OCI-LY7 (cell line): ENCODE data around the gene SOCS6. TPM values are rescaled to one million over a fixed set of nuclear protein-coding genes. Genes with fewer than 3 reads are reported as not detected.

Source experiments
- BruUV-seq: library from RNA; stranded (reverse); fragments of 400-500 nt; replicated peaks from 2 replicates; lab custom pipeline; 2021; lab: Mats Ljungman, UMichigan
- CTCF ChIA-PET: fragments of 300-600 bp; sonication (Branson Sonifier 250); formaldehyde crosslinking; loops from one replicate; lab custom pipeline; 2022; ENCODE audit warnings: antibody characterized with exemption; ENCODE audit not compliant: unreplicated experiment; lab: Charles Lee
- POLR2A ChIA-PET: fragments of 300-600 bp; sonication (Branson Sonifier 250); formaldehyde crosslinking; loops from one replicate; lab custom pipeline; 2022; ENCODE audit warnings: antibody characterized with exemption; lab: Charles Lee
- DNase-seq: peaks from one replicate; pipeline ENCODE4 v3.0.0-alpha.2; 2015; ENCODE audit warnings: low spot score
- H2AFZ ChIP-seq: fragments of 200-600 bp; sonication (generic), shearing (Covaris generic); 2 replicates; pipeline ENCODE4 v1.6.1; 2014; ENCODE audit warnings: mild to moderate bottlenecking, antibody characterized with exemption, low read length, moderate library complexity
- H3K27ac ChIP-seq: fragments of 200-600 bp; sonication (generic); 2 replicates; pipeline ENCODE4 v1.5.1; 2014; ENCODE audit warnings: mixed run types, low read depth, mild to moderate bottlenecking, moderate library complexity, low read length, inconsistent platforms; ENCODE audit not compliant: poor library complexity, severe bottlenecking
- H3K36me3 ChIP-seq: fragments of 200-600 bp; sonication (generic); 2 replicates; pipeline ENCODE4 v1.6.1; 2014; ENCODE audit warnings: mild to moderate bottlenecking, antibody characterized with exemption, low read length, moderate library complexity, mixed read lengths; ENCODE audit not compliant: insufficient read depth
- H3K4me1 ChIP-seq: fragments of 200-600 bp; sonication (generic); 2 replicates; pipeline ENCODE4 v1.5.1; 2014; ENCODE audit warnings: mild to moderate bottlenecking, low read length; ENCODE audit not compliant: insufficient read depth, poor library complexity, severe bottlenecking
- H3K4me2 ChIP-seq: fragments of 200-600 bp; sonication (generic); 2 replicates; pipeline ENCODE4 v1.6.1; 2014; ENCODE audit warnings: mild to moderate bottlenecking, low read length
- H3K4me3 ChIP-seq: fragments of 200-600 bp; sonication (generic); 2 replicates; pipeline ENCODE4 v1.5.1; 2014; ENCODE audit warnings: mild to moderate bottlenecking, low read depth, low read length; ENCODE audit not compliant: poor library complexity, severe bottlenecking
- H3K79me2 ChIP-seq: fragments of 200-600 bp; sonication (generic); 2 replicates; pipeline ENCODE4 v1.6.1; 2016; ENCODE audit warnings: low read depth, mild to moderate bottlenecking, low read length, moderate library complexity, mixed read lengths; ENCODE audit not compliant: insufficient read depth
- H3K9me2 ChIP-seq: fragments of 200-600 bp; sonication (generic); 2 replicates; pipeline ENCODE4 v1.6.1; 2016; ENCODE audit warnings: mild to moderate bottlenecking, low read length, mixed read lengths; ENCODE audit not compliant: insufficient read depth
- H3K9me3 ChIP-seq: fragments of 200-600 bp; sonication (generic); 2 replicates; pipeline ENCODE4 v1.6.1; 2014; ENCODE audit warnings: mild to moderate bottlenecking, mixed run types, low read length, mixed read lengths
- H4K20me1 ChIP-seq: fragments of 200-600 bp; sonication (generic); 2 replicates; pipeline ENCODE4 v1.6.1; 2014; ENCODE audit warnings: mild to moderate bottlenecking, antibody characterized with exemption, low read length, moderate library complexity, mixed read lengths; ENCODE audit not compliant: insufficient read depth
- CTCF ChIP-seq: fragments of 200-600 bp; sonication (generic); conservative IDR thresholded peaks from 2 replicates; pipeline ENCODE4 v1.5.1; 2014; ENCODE audit warnings: mild to moderate bottlenecking, antibody characterized with exemption, low read length, moderate library complexity, mixed read lengths
- EZH2phosphoT487 ChIP-seq: fragments of 200-600 bp; sonication (generic); IDR thresholded peaks from 2 replicates; pipeline ENCODE4 v1.6.1; 2018; ENCODE audit warnings: low read depth, borderline replicate concordance, mild to moderate bottlenecking, mixed run types, antibody characterized with exemption, low read length, moderate library complexity, mixed read lengths
- intact Hi-C: fragments of 100-400 bp; cut with micrococcal nuclease; formaldehyde crosslinking; loops from one replicate; pipeline ENCODE4 v1.10.0; 2022; ENCODE audit not compliant: unreplicated experiment
- total RNA-seq, 2 experiments: library from RNA; depleted of rRNA in 1 of 2; stranded (reverse); fragments of >200 nt in 1 of 2; shearing (Covaris generic) in 1 of 2; gene quantifications; 2 replicates each; pipeline ENCODE4 v1.2.3, GENCODE V29; 2014 to 2022

SOCS6 gene
- total RNA-seq, 2 experiments from 2014 or later, result not detected

- ChIA-PET POLR2A (no interaction called here), CTCF (no interaction called here)
- no peaks in the 10 kb centered on the region for H3K36me3 ChIP-seq
- H2AFZ ChIP-seq, result no peak overlapping the region
- no peak overlapping the region for H3K27ac ChIP-seq
- no peaks in the 10 kb centered on the region for H3K9me2 ChIP-seq
- no peak overlapping the region for H3K4me3 ChIP-seq
- no TSS peak for BruUV-seq
- H3K4me1 ChIP-seq, result no peaks in the 10 kb centered on the region
- no peaks in the 10 kb centered on the region for H3K79me2 ChIP-seq
- no peaks in the 10 kb centered on the region for H4K20me1 ChIP-seq
- TF ChIP-seq EZH2phosphoT487, result no peak
- no peak for TF ChIP-seq CTCF
- H3K9me3 ChIP-seq, result no peaks in the 10 kb centered on the region
- DNase-seq, result no peak
- intact Hi-C loops, result no loop called here
- no peak overlapping the region for H3K4me2 ChIP-seq
Observed at GRCh38 chr18:70289351-70290312, 787 bp downstream of the SOCS6 start.

- ChIA-PET POLR2A (no interaction called here), CTCF (no interaction called here)
- DNase-seq, result no peak
- no peaks in the 10 kb centered on the region for H3K9me3 ChIP-seq
- H3K36me3 ChIP-seq, result no peaks in the 10 kb centered on the region
- H3K27ac ChIP-seq, result no peak overlapping the region
- intact Hi-C loops, result no loop called here
- no peak overlapping the region for H2AFZ ChIP-seq
- no peak overlapping the region for H3K4me3 ChIP-seq
- H4K20me1 ChIP-seq, result no peaks in the 10 kb centered on the region
- TF ChIP-seq EZH2phosphoT487, result no peak
- no peak for TF ChIP-seq CTCF
- H3K4me1 ChIP-seq, result no peaks in the 10 kb centered on the region
- BruUV-seq, result no TSS peak
- H3K9me2 ChIP-seq, result no peaks in the 10 kb centered on the region
- H3K4me2 ChIP-seq, result no peak overlapping the region
- no peaks in the 10 kb centered on the region for H3K79me2 ChIP-seq
Observed at GRCh38 chr18:70290482-70291294, 1.8 kb downstream of the SOCS6 start.
